H9 (cell line): Measurements from ENCODE around the gene BRD1. TPM values are rescaled to one million over a fixed set of nuclear protein-coding genes. Genes with fewer than 3 reads are reported as not detected.

ENCODE experiments used
- DNase-seq: peaks from one replicate; pipeline ENCODE4 v3.0.0-alpha.2; 2017
- H2AFZ ChIP-seq: one replicate; pipeline ENCODE4 v1.6.1; 2013; ENCODE audit warnings: mild to moderate bottlenecking, low read length, control low read depth, moderate library complexity
- H2AK5ac ChIP-seq: 2 replicates; pipeline ENCODE4 v1.6.1; 2013; ENCODE audit warnings: low read length, control low read depth, mixed read lengths; ENCODE audit not compliant: insufficient read length
- H2BK120ac ChIP-seq: one replicate; pipeline ENCODE4 v1.6.1; 2013; ENCODE audit warnings: low read depth, mild to moderate bottlenecking, low read length, control low read depth, inconsistent platforms; ENCODE audit not compliant: poor library complexity, severe bottlenecking
- H2BK12ac ChIP-seq: 2 replicates; pipeline ENCODE4 v1.6.1; 2013; ENCODE audit warnings: low read length, control low read depth, mixed read lengths, low read depth; ENCODE audit not compliant: insufficient read length
- H2BK15ac ChIP-seq: 2 replicates; pipeline ENCODE4 v1.6.1; 2013; ENCODE audit warnings: low read depth, low read length, control low read depth
- H2BK20ac ChIP-seq: one replicate; pipeline ENCODE4 v1.6.1; 2013; ENCODE audit warnings: low read depth, mild to moderate bottlenecking, low read length, control low read depth, inconsistent platforms; ENCODE audit not compliant: poor library complexity, severe bottlenecking
- H2BK5ac ChIP-seq: 2 replicates; pipeline ENCODE4 v1.6.1; 2013; ENCODE audit warnings: low read length, control low read depth, mixed read lengths; ENCODE audit not compliant: insufficient read length
- H3K14ac ChIP-seq: 2 replicates; pipeline ENCODE4 v1.6.1; 2013; ENCODE audit warnings: low read length, control low read depth; ENCODE audit not compliant: insufficient read depth
- H3K18ac ChIP-seq: 2 replicates; pipeline ENCODE4 v1.6.1; 2013; ENCODE audit warnings: low read depth, mild to moderate bottlenecking, mixed read lengths, low read length, control low read depth; ENCODE audit not compliant: insufficient read length
- H3K23ac ChIP-seq: 2 replicates; pipeline ENCODE4 v1.6.1; 2013; ENCODE audit warnings: low read length, control low read depth, mixed read lengths, low read depth; ENCODE audit not compliant: insufficient read length
- H3K23me2 ChIP-seq: 2 replicates; pipeline ENCODE4 v1.6.1; 2013; ENCODE audit warnings: low read depth, mild to moderate bottlenecking, mixed read lengths, low read length, control low read depth; ENCODE audit not compliant: insufficient read length, poor library complexity, severe bottlenecking
- H3K27ac ChIP-seq: 2 replicates; pipeline ENCODE4 v1.5.1; 2013; ENCODE audit warnings: low read length, control low read depth, mixed read lengths, low read depth; ENCODE audit not compliant: insufficient read length
- H3K27me3 ChIP-seq: 2 replicates; pipeline ENCODE4 v1.6.1; 2013; ENCODE audit warnings: low read length, control low read depth, inconsistent platforms; ENCODE audit not compliant: insufficient read depth
- H3K4ac ChIP-seq: 2 replicates; pipeline ENCODE4 v1.6.1; 2013; ENCODE audit warnings: low read depth, mild to moderate bottlenecking, control low read depth, inconsistent platforms, low read length, moderate library complexity
- H3K4me1 ChIP-seq: 2 replicates; pipeline ENCODE4 v1.6.1; 2013; ENCODE audit warnings: low read length, control low read depth, inconsistent platforms; ENCODE audit not compliant: insufficient read depth
- H3K4me2 ChIP-seq: 2 replicates; pipeline ENCODE4 v1.6.1; 2013; ENCODE audit warnings: low read length, control low read depth, mixed read lengths; ENCODE audit not compliant: insufficient read length, insufficient read depth
- H3K56ac ChIP-seq: 2 replicates; pipeline ENCODE4 v1.6.1; 2013; ENCODE audit warnings: low read depth, mild to moderate bottlenecking, mixed read lengths, low read length, control low read depth; ENCODE audit not compliant: insufficient read length
- H3K79me1 ChIP-seq: 2 replicates; pipeline ENCODE4 v1.6.1; 2013; ENCODE audit warnings: low read depth, mild to moderate bottlenecking, moderate library complexity, low read length, control low read depth, inconsistent platforms; ENCODE audit not compliant: insufficient read depth, poor library complexity, severe bottlenecking
- H3K79me2 ChIP-seq: 2 replicates; pipeline ENCODE4 v1.6.1; 2013; ENCODE audit warnings: low read length, control low read depth, inconsistent platforms; ENCODE audit not compliant: insufficient read depth
- H3K9ac ChIP-seq: 2 replicates; pipeline ENCODE4 v1.6.1; 2013; ENCODE audit warnings: low read length, control low read depth, mixed read lengths; ENCODE audit not compliant: insufficient read length; ENCODE audit errors: extremely low read depth
- H3K9me3 ChIP-seq: one replicate; pipeline ENCODE4 v1.6.1; 2013; ENCODE audit warnings: low read depth, low read length, inconsistent platforms; ENCODE audit not compliant: control insufficient read depth
- H3T11ph ChIP-seq: one replicate; pipeline ENCODE4 v1.6.1; 2013; ENCODE audit warnings: mild to moderate bottlenecking, low read length, control low read depth, inconsistent platforms
- H4K20me1 ChIP-seq: one replicate; pipeline ENCODE4 v1.6.1; 2013; ENCODE audit not compliant: control insufficient read depth, insufficient read length, insufficient read depth
- H4K5ac ChIP-seq: 2 replicates; pipeline ENCODE4 v1.6.1; 2013; ENCODE audit warnings: low read depth, mild to moderate bottlenecking, mixed read lengths, low read length, control low read depth; ENCODE audit not compliant: insufficient read length
- H4K8ac ChIP-seq: replicated peaks from 2 replicates; pipeline ENCODE4 v1.6.1; 2013; ENCODE audit warnings: low read length, control low read depth, mixed read lengths, low read depth; ENCODE audit not compliant: insufficient read length
- H4K91ac ChIP-seq: 2 replicates; pipeline ENCODE4 v1.6.1; 2013; ENCODE audit warnings: low read depth, mild to moderate bottlenecking, moderate library complexity, mixed read lengths, low read length, control low read depth; ENCODE audit not compliant: insufficient read length
- H3K27ac Mint-ChIP-seq, 3 experiments: 2 replicates in 2 of 3; 3 replicates in 1 of 3; pipeline ENCODE4 v1.8.0; 2020 to 2021; ENCODE audit warnings: mixed read lengths in 3 of 3, mild to moderate bottlenecking in 1 of 3, moderate library complexity in 1 of 3
- H3K27me3 Mint-ChIP-seq: 2 replicates; pipeline ENCODE4 v1.8.0; 2021; ENCODE audit warnings: low read depth, mild to moderate bottlenecking, moderate library complexity, mixed read lengths
- H3K36me3 Mint-ChIP-seq, 3 experiments: 2 replicates in 2 of 3; 3 replicates in 1 of 3; pipeline ENCODE4 v1.8.0; 2020 to 2021; ENCODE audit warnings: low read depth in 3 of 3, mixed read lengths in 3 of 3; ENCODE audit not compliant: insufficient read depth in 1 of 3
- H3K4me1 Mint-ChIP-seq, 2 experiments: 2 replicates each; pipeline ENCODE4 v1.8.0; 2020; ENCODE audit warnings: mixed read lengths in 2 of 2
- H3K4me3 Mint-ChIP-seq, 2 experiments: 2 replicates in 1 of 2; 3 replicates in 1 of 2; pipeline ENCODE4 v1.8.0; 2020 to 2021; ENCODE audit warnings: mild to moderate bottlenecking in 2 of 2, mixed read lengths in 2 of 2, moderate library complexity in 1 of 2
- H3K9me3 Mint-ChIP-seq, 2 experiments: 2 replicates in 1 of 2; 3 replicates in 1 of 2; pipeline ENCODE4 v1.8.0; 2020; ENCODE audit warnings: mild to moderate bottlenecking in 2 of 2, mixed read lengths in 2 of 2, moderate library complexity in 1 of 2
- WGBS: extraction: QIAGEN DNeasy Blood & Tissue Kit; methylation state at CpG from one replicate; pipeline ENCODE4 v1.1.7; 2013; ENCODE audit warnings: missing lambda C conversion rate, low lambda C conversion rate, mixed read lengths; ENCODE audit not compliant: insufficient read length; ENCODE audit errors: extremely low coverage; 5-methylcytosine and 5-hydroxymethylcytosine counted together
- total RNA-seq: library from RNA; stranded (reverse); gene quantifications from 2 replicates; pipeline ENCODE4 v1.2.1, GENCODE V29; 2021
- TF ChIP-seq, protein P1 (sequence below): fragments of 200-600 bp; sonication (generic); conservative IDR thresholded peaks from 3 replicates; pipeline ENCODE4 v1.8.0; 2021; ENCODE audit warnings: antibody characterized with exemption, mild to moderate bottlenecking

The BRD1 gene
- total RNA-seq, 1 experiment from 2014 or later = 51.3 TPM

DNA sequence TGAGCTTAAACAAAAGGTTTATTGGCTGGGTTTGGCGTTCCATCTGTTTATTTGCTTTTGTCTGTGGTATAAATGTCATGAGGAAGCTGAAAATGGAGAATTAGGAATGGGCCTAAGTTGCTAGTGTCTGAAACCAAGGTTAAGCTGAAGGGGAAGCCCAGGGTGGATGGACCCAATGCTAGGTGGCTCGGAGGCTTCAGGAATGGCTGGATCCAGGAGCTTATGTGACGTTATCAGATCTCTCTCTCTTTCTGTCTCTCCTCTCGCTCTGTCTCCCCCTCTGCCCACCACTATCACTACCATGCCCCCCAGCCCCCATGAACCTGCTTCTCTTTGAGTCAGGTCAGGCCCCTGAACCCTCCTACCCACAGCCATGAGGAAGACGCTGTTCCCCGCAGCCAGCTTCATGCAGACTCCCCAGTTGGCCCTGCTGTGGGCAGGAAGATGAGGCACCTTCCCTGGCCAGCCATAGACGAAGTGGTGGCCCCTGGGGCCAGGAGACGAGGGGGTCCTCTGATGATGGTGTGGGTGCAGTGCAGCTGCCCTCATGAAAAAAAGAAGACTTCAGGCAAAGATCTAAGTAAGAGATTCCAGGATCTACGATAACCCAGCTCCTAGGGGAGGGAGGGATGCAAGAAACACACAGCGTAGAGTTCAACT lies 101.5 kb downstream of the BRD1 start:
- no peak overlapping the region for H2BK20ac ChIP-seq
- no peak overlapping the region for H3T11ph ChIP-seq
- H3K9me3 Mint-ChIP-seq = no peaks in the 10 kb centered on the region; a peak in 1 of 5 replicates
- H3K9me3 ChIP-seq = no peaks in the 10 kb centered on the region
- WGBS = no CpG with 5 or more reads among the region's 10 CpGs
- no peak overlapping the region; a peak in 1 of 5 replicates for H3K4me3 Mint-ChIP-seq
- no peaks in the 10 kb centered on the region; the same call in 1 of the 2 replicates for H3K27me3 ChIP-seq
- H4K20me1 ChIP-seq = no peaks in the 10 kb centered on the region
- H3K18ac ChIP-seq = no peak overlapping the region
- TF ChIP-seq, protein P1, sequence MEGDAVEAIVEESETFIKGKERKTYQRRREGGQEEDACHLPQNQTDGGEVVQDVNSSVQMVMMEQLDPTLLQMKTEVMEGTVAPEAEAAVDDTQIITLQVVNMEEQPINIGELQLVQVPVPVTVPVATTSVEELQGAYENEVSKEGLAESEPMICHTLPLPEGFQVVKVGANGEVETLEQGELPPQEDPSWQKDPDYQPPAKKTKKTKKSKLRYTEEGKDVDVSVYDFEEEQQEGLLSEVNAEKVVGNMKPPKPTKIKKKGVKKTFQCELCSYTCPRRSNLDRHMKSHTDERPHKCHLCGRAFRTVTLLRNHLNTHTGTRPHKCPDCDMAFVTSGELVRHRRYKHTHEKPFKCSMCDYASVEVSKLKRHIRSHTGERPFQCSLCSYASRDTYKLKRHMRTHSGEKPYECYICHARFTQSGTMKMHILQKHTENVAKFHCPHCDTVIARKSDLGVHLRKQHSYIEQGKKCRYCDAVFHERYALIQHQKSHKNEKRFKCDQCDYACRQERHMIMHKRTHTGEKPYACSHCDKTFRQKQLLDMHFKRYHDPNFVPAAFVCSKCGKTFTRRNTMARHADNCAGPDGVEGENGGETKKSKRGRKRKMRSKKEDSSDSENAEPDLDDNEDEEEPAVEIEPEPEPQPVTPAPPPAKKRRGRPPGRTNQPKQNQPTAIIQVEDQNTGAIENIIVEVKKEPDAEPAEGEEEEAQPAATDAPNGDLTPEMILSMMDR = no peak
- H3K23ac ChIP-seq = no peak overlapping the region
- H4K8ac ChIP-seq = no peak overlapping the region
- H3K27me3 Mint-ChIP-seq = peaks cover 71% of the 10 kb centered on the region
- no peak overlapping the region for H4K5ac ChIP-seq
- H3K27ac Mint-ChIP-seq = no peak overlapping the region
- H3K14ac ChIP-seq = no peak overlapping the region
- H3K79me2 ChIP-seq = no peaks in the 10 kb centered on the region
- H3K4me1 ChIP-seq = no peaks in the 10 kb centered on the region
- no peak overlapping the region for H2BK15ac ChIP-seq
- H3K27ac ChIP-seq = no peak overlapping the region
- H2BK120ac ChIP-seq = no peak overlapping the region
- no peaks in the 10 kb centered on the region for H3K79me1 ChIP-seq
- no peak overlapping the region for H3K9ac ChIP-seq
- no peak overlapping the region for H3K56ac ChIP-seq
- no peaks in the 10 kb centered on the region; a peak in 1 of 7 replicates for H3K36me3 Mint-ChIP-seq
- no peak overlapping the region for H3K4me2 ChIP-seq
- H2BK12ac ChIP-seq = no peak overlapping the region
- DNase-seq = no peak
- no peak overlapping the region for H2AFZ ChIP-seq
- no peak overlapping the region for H4K91ac ChIP-seq
- no peak overlapping the region for H3K4ac ChIP-seq
- H3K4me1 Mint-ChIP-seq = peaks cover 2 to 3% of the 10 kb centered on the region in 2 experiments; a peak in 2 of 4 replicates
- no peak overlapping the region for H2BK5ac ChIP-seq
- no peaks in the 10 kb centered on the region for H3K23me2 ChIP-seq
- no peak overlapping the region for H2AK5ac ChIP-seq
